AG08395 (cell line): ENCODE measurements around the gene PCBD1.

Source experiments
- DNase-seq: peaks from one replicate; pipeline ENCODE4 v3.0.0; 2012; ENCODE audit warnings: mixed read lengths, low spot score

The PCBD1 gene

GRCh38 chr10:70902661-70903261 is 14.4 kb upstream of the PCBD1 start:
- DNase-seq: no peak

DNA sequence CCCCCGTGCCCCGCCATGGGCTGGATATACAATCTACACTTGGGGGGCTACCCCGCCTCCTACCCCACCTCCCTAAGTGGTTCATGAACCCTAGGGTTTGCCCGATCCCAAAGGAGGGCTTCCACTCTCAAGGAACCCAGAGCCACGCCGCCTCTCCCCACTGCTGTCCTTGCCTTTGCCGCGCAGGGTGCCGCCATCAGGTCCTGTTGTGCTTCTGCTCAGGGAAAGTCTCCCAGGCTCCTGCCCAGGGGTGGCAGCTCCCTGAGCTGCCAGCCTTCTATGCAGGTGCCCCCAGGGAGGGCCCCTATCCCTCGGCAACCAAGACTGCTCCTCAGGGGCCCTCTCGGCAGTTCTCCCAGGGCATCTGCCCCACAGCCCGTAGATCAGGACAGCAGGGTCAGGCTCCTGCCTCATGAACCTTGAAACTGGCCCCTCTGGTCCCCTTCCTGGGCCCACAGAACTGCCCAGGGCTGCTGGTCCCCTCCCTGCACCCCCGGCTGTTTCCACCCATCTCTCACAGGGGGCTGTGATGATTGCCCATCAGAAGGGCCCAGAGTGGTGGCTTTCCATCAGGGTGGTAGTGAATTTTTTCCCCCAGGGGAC is 13.0 kb upstream of the PCBD1 start:
- DNase-seq: no peak

GRCh38 chr10:70899096-70899495 is 10.7 kb upstream of the PCBD1 start:
- no peak for DNase-seq

GRCh38 chr10:70898687-70899086 is 10.3 kb upstream of the PCBD1 start:
- DNase-seq: no peak

DNA sequence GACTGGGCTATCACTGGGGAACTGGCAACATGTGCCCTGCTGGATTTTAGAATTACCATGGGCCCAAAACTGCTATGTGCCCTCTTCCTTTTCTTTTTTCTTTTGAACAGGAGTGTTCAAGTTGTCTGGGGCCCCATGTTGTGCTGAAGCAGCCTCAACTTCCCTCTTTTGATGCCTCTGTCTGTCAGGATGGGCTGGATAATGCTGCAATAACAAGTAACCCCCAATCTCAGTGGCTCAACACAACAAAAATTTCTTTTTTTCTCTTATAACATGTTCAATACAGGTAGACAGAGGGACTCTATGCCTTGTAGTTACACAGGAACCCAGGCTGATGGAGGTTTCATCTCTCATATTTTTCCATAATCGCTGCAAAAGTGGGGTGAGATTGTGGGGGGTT is 8.2 kb upstream of the PCBD1 start:
- no peak for DNase-seq

GRCh38 chr10:70894416-70894815 is 6.1 kb upstream of the PCBD1 start:
- DNase-seq: no peak

DNA sequence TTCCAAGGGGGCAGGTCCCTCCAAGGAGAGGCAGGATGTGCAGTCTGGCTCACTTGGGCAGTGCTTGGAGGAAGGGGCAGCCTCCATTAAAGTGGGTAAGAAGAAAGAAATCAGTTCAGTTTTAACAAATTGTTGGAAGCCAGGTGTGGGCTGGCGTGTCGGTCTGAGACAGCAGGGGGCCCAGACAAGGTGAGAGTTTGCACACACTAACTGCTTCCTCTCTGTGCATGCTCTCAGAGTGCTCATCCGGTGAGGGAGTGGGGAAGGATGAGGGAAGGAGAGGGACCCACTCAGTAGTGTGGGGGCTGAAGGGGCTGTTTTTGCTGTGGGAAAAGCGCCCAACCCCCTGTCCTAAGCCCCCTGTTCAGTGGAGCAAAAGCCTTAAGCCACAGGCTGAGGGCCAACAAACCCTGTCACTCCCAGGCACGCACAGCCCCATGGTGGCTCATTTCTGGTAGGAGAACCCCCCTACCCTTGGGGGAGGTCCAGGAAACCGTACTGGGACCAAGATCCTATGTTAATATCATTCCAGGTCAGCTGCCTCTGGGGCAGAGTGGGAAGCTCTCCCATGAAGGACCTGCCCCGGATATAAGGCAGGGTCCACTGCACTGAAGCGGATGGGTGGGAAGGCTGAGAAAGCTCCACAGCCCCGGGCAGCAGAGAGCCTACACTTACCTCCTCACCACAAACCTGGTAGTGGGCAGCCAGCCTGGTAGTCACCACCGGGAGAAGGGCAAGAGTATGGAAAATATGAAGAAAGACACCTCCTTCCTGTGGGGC is 5.1 kb upstream of the PCBD1 start:
- DNase-seq: no peak

DNA sequence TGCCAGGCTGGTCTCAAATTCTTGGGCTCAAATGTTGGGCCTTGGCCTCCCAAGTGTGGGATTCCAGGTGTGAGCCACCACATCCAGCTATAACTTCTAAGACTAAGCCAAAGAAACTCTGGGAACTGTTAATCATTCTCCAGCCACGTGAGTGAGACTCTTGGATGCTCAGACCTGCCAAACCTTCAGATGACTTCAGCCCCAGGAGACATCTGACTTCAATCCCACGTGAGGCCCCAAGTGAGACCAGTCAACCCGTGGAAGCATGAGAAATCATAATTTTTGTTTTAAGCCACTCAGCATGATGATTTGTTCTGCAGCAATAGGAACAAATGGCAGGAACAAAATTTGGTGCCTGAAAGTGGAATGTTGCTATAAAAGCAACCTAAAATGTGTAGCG is 4.3 kb upstream of the PCBD1 start:
- DNase-seq: no peak

GRCh38 chr10:70891627-70892026 is 3.3 kb upstream of the PCBD1 start:
- DNase-seq: no peak

GRCh38 chr10:70890917-70891431 is 2.6 kb upstream of the PCBD1 start:
- no peak for DNase-seq

GRCh38 chr10:70889291-70889690 is 926 bp upstream of the PCBD1 start:
- no peak for DNase-seq

DNA sequence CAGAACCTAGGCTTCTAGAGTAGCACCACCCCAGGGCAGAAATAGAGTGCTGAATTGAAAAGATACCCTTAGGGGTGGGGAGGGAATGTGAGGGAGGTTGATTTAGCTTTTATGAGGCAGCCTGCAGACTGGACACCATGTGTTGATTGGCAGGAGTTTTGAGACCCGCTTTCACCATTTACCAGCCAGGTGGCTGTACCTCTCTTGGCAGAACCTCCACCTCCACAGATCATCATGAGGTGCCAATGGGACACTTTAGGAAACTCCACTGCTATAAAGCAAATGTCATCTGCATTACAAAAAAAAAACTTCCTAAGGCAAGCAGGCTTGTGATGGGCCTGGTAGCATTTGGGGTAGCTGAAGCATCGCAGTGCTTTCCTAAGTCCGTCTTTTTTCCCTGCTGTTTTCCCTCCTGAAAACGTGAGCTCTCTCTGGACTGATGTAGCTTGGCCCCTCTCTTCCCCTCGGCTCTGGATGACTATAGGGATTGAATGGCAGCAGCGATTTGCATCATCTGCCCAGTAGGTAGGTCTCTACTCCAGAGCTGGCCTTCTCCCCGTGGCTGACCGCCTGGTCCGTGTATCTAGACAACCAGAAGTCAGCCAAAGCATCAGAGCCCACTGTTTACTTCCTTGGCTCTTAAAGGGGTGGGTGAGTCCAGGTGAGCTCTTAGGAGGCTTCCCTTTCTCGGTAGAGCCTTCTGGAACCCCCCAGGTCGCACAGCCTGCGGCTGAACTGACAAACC is 1.3 kb downstream of the PCBD1 start:
- DNase-seq: no peak

DNA sequence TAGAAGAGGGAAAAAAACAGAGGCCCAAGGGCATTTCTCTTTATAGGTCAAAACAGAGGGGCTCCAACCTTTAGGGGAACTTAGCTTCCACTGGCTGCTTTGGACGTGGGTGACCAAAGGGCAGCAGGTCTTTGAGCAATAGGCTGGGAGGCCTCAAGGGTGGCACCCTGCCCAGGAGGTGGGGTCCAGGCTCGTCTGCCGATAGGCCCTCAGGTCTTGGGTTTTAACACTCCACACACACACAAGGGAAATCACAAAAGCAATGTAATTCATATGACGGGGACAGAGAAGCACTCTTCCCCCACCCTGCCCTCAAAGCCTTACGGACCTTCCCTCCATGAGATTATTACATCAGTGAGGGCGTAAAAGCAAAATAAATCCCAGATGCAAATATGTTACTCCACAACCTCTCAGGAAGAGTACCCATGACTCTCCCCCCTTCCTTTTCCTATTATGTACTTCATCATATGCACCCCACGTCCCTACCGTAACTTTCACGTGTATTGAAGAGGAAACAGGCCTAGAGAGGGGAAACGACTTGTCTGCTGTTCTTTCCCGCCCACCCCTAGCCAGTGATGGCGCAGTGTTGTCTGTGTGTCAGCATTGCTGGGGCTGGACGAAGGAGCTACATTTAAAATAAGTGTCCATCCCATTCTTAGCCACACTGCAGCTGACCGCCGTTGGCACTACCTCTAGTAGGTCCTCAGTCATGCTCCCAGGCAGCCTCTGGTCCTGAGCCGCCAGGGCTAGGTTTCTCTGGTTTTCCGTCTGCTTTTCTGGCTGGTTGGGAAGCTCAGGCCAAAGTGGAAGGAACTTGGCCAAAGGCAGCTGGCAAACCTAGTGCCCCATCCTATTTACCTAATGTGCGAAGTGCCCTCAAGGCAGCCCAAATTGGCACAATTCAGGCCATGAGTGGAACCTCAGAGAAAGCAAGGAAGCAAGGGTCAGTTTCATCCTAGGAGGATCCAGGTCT is 2.1 kb downstream of the PCBD1 start:
- no peak for DNase-seq

DNA sequence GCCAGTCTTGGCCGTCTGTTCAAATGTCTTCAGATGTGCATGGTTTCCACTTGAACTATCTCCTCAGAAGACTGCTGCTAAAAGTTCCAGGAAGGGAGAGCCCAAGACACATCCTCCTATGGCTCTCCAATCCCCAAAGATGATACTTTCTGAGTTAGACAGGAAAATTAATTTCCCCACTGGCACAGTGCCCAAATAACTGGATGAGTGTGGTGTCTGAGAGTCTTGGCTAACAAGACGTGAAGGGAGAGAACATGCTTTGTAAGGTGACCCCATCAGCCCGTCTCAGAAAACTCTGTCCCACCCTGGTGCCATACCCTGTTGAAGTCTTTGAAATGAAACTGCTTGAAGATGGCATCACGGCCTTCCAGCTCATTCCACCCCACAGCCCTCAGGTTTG is 2.9 kb downstream of the PCBD1 start:
- DNase-seq: no peak

DNA sequence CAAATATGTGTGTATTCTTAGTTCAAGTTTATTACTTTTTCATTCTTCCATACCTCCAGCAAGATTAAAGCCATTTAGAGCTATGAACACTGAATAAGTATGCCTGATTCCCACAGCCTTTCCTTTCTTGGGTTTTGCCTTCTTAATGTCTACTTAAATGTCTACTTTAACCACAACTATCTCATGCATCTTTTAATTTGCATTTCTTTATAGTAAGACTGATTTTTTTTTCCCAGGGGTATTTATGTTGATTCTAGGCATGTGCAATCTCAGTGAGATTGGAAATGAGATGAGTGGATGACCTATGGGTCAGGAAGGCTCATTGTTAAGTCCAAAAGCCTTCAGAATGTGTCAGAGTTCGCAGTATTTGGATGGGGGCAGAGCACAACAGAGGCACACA is 3.6 kb downstream of the PCBD1 start:
- no peak for DNase-seq

- peak; percentile 86 for DNase-seq
Measured at GRCh38 chr10:70880077-70880534, 8.3 kb downstream of the PCBD1 start.

- no peak for DNase-seq
Measured at GRCh38 chr10:70879207-70879606, 9.2 kb downstream of the PCBD1 start.

- no peak for DNase-seq
Measured at GRCh38 chr10:70874061-70874460, 14.3 kb downstream of the PCBD1 start.

- no peak for DNase-seq
Measured at GRCh38 chr10:70872291-70872690, 16.1 kb downstream of the PCBD1 start.

DNA sequence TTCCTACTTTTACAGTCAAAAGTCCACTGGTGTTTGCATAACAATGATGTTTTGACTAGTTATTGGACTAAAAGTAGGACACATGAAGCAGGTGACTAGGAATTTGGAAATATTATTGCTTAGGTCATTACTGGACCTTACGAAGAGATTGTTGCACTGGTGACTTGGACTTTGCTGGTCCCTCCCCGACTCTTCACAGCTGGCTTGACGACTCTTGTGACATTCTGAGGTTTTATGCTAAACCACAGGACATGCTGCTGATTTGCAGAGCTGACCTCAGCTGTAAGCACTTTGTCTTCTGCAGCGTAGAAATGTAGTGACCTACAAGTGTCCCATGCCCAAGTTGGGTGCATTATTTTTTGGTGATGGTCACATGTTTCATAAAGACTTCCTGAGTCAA is 21.9 kb downstream of the PCBD1 start:
- peak; percentile 23 for DNase-seq

DNA sequence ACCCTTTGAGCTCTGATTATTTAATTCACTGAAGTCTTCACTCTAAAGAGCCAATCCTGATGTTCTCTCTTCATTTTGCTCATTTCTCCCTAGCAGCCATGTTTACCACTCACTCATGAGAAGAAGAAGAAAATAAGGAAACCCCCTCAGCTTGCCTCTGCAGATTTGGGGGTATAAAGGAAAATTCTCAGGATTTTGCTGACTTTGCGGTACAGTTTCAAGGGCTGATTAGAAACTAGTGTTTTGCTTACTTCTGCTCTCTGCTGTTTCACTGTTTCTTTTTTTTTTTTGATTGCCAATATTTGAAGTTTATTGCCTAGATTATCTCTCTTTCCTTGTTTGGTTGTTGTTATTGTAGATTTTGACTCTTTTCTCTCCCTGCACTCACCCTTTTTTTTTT is 23.4 kb downstream of the PCBD1 start:
- no peak for DNase-seq
